NCI-H2171 (cell line): Measurements from ENCODE around the gene SLC41A3.
"Not testable (repeated sequence)": the region's sequence is repeated elsewhere in the genome, so short reads cannot be mapped to it uniquely, and the experiment has no call there.

Experiments
- DNase-seq: peaks from one replicate; lab custom pipeline; 2025; lab: John Stamatoyannopoulos, UW

Gene SLC41A3

GRCh38 chr3:126106336-126107202 is 22.6 kb upstream of the SLC41A3 start:
- DNase-seq = no peak

GRCh38 chr3:126105691-126106187 is 21.8 kb upstream of the SLC41A3 start:
- DNase-seq = no peak

- no peak for DNase-seq
These were observed 21.1 kb upstream of the SLC41A3 start for GRCh38 chr3:126104742-126105605.

GRCh38 chr3:126104028-126104635 is 20.2 kb upstream of the SLC41A3 start:
- no peak for DNase-seq

- DNase-seq = no peak
These were observed 19.4 kb upstream of the SLC41A3 start for GRCh38 chr3:126103121-126104027.

GRCh38 chr3:126102530-126102951 is 18.6 kb upstream of the SLC41A3 start:
- DNase-seq = no peak

GRCh38 chr3:126102011-126102410 is 18.1 kb upstream of the SLC41A3 start:
- DNase-seq = no peak

GRCh38 chr3:126101521-126101982 is 17.6 kb upstream of the SLC41A3 start:
- DNase-seq = no peak

GRCh38 chr3:126100634-126101301 is 16.8 kb upstream of the SLC41A3 start:
- DNase-seq = no peak

GRCh38 chr3:126100269-126100633 is 16.3 kb upstream of the SLC41A3 start:
- no peak for DNase-seq

- DNase-seq = no peak
These were observed 14.5 kb upstream of the SLC41A3 start for GRCh38 chr3:126098391-126098858.

GRCh38 chr3:126097801-126098200 is 13.9 kb upstream of the SLC41A3 start:
- no peak for DNase-seq

GRCh38 chr3:126096274-126096673 is 12.3 kb upstream of the SLC41A3 start:
- not testable (repeated sequence) for DNase-seq

GRCh38 chr3:126092128-126092527 is 8.2 kb upstream of the SLC41A3 start:
- DNase-seq = not testable (repeated sequence)

GRCh38 chr3:126087552-126088175 is 3.7 kb upstream of the SLC41A3 start:
- DNase-seq = no peak

- DNase-seq = no peak
These were observed 1.9 kb upstream of the SLC41A3 start for GRCh38 chr3:126085841-126086240.

- DNase-seq = no peak
These were observed 1.4 kb upstream of the SLC41A3 start for GRCh38 chr3:126085276-126085675.

GRCh38 chr3:126084768-126085180 is 850 bp upstream of the SLC41A3 start:
- DNase-seq = no peak

- peak; percentile 75 for DNase-seq
These were observed 412 bp downstream of the SLC41A3 start for GRCh38 chr3:126083511-126083912.

- DNase-seq = no peak
These were observed 832 bp downstream of the SLC41A3 start for GRCh38 chr3:126083138-126083445.
